ENCODE measurements around the gene LARGE1.

DNA sequence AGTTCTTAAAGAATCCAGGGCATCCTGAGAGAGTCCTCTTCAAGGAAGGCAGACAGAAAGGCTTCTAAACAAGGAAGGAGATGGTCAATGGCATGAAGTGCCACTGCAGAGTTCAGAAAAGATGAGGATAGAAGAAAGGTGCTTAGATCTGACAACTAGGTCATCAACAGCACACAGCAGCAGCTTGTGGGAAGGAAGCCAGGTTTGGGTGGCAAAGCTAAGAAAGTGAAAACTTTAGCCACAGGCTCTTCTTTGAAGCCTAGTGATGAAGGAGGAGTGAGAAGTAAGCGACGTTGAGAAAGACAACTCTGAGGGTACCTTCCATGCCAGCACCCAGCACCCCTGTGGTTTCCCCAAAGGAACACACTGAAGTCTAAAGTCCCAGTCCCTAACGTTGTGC, 92.0 kb downstream of the LARGE1 start:
- TF ChIP-seq CTCF (IDR thresholded peaks at IDR 0.05; ENCODE audit: low read depth, low read length) (no peak), POLR2A (IDR thresholded peaks at IDR 0.05; ENCODE audit: extremely low read depth, insufficient read length) (no peak)

All from NB4 (cell line).